Neural progenitor cell (in vitro differentiated cells): ENCODE results near the gene ZNF559. TPM values are rescaled to one million over a fixed set of nuclear protein-coding genes. Genes with fewer than 3 reads are reported as not detected.
A peak's percentile ranks its signal among the peaks of the same experiment; 100 is the strongest.

Experiments used
- DNase-seq: peaks from one replicate; pipeline ENCODE4 v3.0.0-alpha.2; 2016; ENCODE audit warnings: low spot score
- H2AFZ ChIP-seq: fragments of 200-600 bp; sonication (generic); replicated peaks from 2 replicates; pipeline ENCODE4 v1.6.1; 2016; ENCODE audit warnings: antibody characterized with exemption
- H3F3A ChIP-seq: fragments of 200-600 bp; sonication (generic); 2 replicates; pipeline ENCODE4 v1.6.1; 2016; ENCODE audit warnings: antibody characterized with exemption, low read depth
- H3K27ac ChIP-seq: fragments of 200-600 bp; sonication (generic); 2 replicates; pipeline ENCODE4 v1.5.1; 2016; ENCODE audit warnings: mild to moderate bottlenecking
- H3K27me3 ChIP-seq: fragments of 200-600 bp; sonication (generic); 2 replicates; pipeline ENCODE4 v1.6.1; 2016; ENCODE audit warnings: mild to moderate bottlenecking, moderate library complexity
- H3K36me3 ChIP-seq: fragments of 200-600 bp; sonication (generic); 2 replicates; pipeline ENCODE4 v1.5.1; 2016
- H3K4me1 ChIP-seq: fragments of 200-600 bp; sonication (generic); 2 replicates; pipeline ENCODE4 v1.6.1; 2016; ENCODE audit warnings: mixed run types
- H3K4me2 ChIP-seq: fragments of 200-600 bp; sonication (generic); 2 replicates; pipeline ENCODE4 v1.6.1; 2016
- H3K4me3 ChIP-seq: fragments of 200-600 bp; sonication (generic); 2 replicates; pipeline ENCODE4 v1.5.1; 2016
- H3K79me2 ChIP-seq: fragments of 200-600 bp; sonication (generic); 2 replicates; pipeline ENCODE4 v1.6.1; 2016; ENCODE audit warnings: low read depth
- H3K9ac ChIP-seq: fragments of 200-600 bp; sonication (generic); 2 replicates; pipeline ENCODE4 v1.6.1; 2016
- H3K9me3 ChIP-seq: fragments of 200-600 bp; sonication (generic); 2 replicates; pipeline ENCODE4 v1.5.1; 2016; ENCODE audit warnings: low read depth
- H4K20me1 ChIP-seq: fragments of 200-600 bp; sonication (generic); 2 replicates; pipeline ENCODE4 v1.6.1; 2016; ENCODE audit warnings: low read depth
- H3K27ac Mint-ChIP-seq: 3 replicates; pipeline ENCODE4 v1.8.0; 2021; ENCODE audit warnings: mixed read lengths
- H3K27me3 Mint-ChIP-seq: 2 replicates; pipeline ENCODE4 v1.8.0; 2022; ENCODE audit warnings: low read depth, mild to moderate bottlenecking, inconsistent platforms, moderate library complexity, mixed read lengths; ENCODE audit not compliant: insufficient read depth
- H3K36me3 Mint-ChIP-seq: 3 replicates; pipeline ENCODE4 v1.8.0; 2021; ENCODE audit warnings: mixed read lengths
- H3K4me1 Mint-ChIP-seq: 3 replicates; pipeline ENCODE4 v1.8.0; 2021; ENCODE audit warnings: mixed read lengths
- H3K4me3 Mint-ChIP-seq: 3 replicates; pipeline ENCODE4 v1.8.0; 2021; ENCODE audit warnings: mild to moderate bottlenecking, moderate library complexity, mixed read lengths
- H3K9me3 Mint-ChIP-seq: 3 replicates; pipeline ENCODE4 v1.8.0; 2020; ENCODE audit warnings: mixed read lengths
- CTCF ChIP-seq: fragments of 200-600 bp; sonication (generic); IDR thresholded peaks from 2 replicates; pipeline ENCODE4 v1.5.1; 2017; ENCODE audit warnings: antibody characterized with exemption, mild to moderate bottlenecking
- EZH2 ChIP-seq: fragments of 200-600 bp; sonication (generic); IDR thresholded peaks from 2 replicates; pipeline ENCODE4 v1.6.1; 2017; ENCODE audit warnings: antibody characterized with exemption, mild to moderate bottlenecking, moderate library complexity
- EZH2phosphoT487 ChIP-seq: fragments of 200-600 bp; sonication (generic); IDR thresholded peaks from 2 replicates; pipeline ENCODE4 v1.6.1; 2017; ENCODE audit warnings: antibody characterized with exemption
- total RNA-seq: library from RNA; depleted of rRNA; stranded (reverse); fragments of >200 nt; gene quantifications from 2 replicates; pipeline ENCODE4 v1.2.3, GENCODE V29; 2015; ENCODE audit warnings: low replicate concordance

The ZNF559 gene
- total RNA-seq, 1 donor from 2014 or later: 79.8 TPM

- peaks cover 15% of the 10 kb centered on the region for H3K36me3 Mint-ChIP-seq
- Histone ChIP-seq H3K27me3 (no peaks in the 10 kb centered on the region), H3K4me1 (peaks cover 5% of the 10 kb centered on the region), H4K20me1 (no peaks in the 10 kb centered on the region), H3K79me2 (peaks cover 16% of the 10 kb centered on the region), H2AFZ (peak within 1 kb of the TSS; percentile 95), H3K9ac (peak within 1 kb of the TSS; percentile 62), H3K27ac (peak within 1 kb of the TSS; percentile 61), H3K36me3 (no peaks in the 10 kb centered on the region), H3K9me3 (no peaks in the 10 kb centered on the region), H3K4me2 (peak within 1 kb of the TSS; percentile 77), H3F3A (peaks cover 20% of the 10 kb centered on the region), H3K4me3 (peak within 1 kb of the TSS; percentile 63)
- peak within 1 kb of the TSS; percentile 94 for H3K4me3 Mint-ChIP-seq
- peak within 1 kb of the TSS; percentile 96 for H3K27ac Mint-ChIP-seq
- H3K4me1 Mint-ChIP-seq: peaks cover 6% of the 10 kb centered on the region
- DNase-seq: peak; percentile 100
- peaks cover 9% of the 10 kb centered on the region for H3K27me3 Mint-ChIP-seq
- H3K9me3 Mint-ChIP-seq: peaks cover 56% of the 10 kb centered on the region
- TF ChIP-seq EZH2phosphoT487: no peak
- no peak for TF ChIP-seq EZH2
- no peak for TF ChIP-seq CTCF
These were observed 14.6 kb upstream of the ZNF559 start, which contains the start of gene ZNF699 for GRCh38 chr19:9309139-9309973. ZNF699 (minus strand) TSS chr19:9309838; CDS start chr19:9305119, 4,719 bp downstream.

- H3K4me1 Mint-ChIP-seq: peaks cover 6% of the 10 kb centered on the region
- peaks cover 10% of the 10 kb centered on the region for H3K36me3 Mint-ChIP-seq
- H3K27me3 ChIP-seq: no peaks in the 10 kb centered on the region
- no peak overlapping the region for H3K9ac ChIP-seq
- H3K4me3 ChIP-seq: peak overlapping the region; percentile 63
- H3K9me3 Mint-ChIP-seq: peaks cover 56% of the 10 kb centered on the region
- peaks cover 5% of the 10 kb centered on the region for H3K4me1 ChIP-seq
- peak overlapping the region; percentile 96 for H3K27ac Mint-ChIP-seq
- H3K4me3 Mint-ChIP-seq: peak overlapping the region; percentile 94
- H4K20me1 ChIP-seq: no peaks in the 10 kb centered on the region
- peaks cover 20% of the 10 kb centered on the region for H3F3A ChIP-seq
- H3K9me3 ChIP-seq: no peaks in the 10 kb centered on the region
- peaks cover 16% of the 10 kb centered on the region for H3K79me2 ChIP-seq
- peak overlapping the region; percentile 95 for H2AFZ ChIP-seq
- H3K27me3 Mint-ChIP-seq: peaks cover 9% of the 10 kb centered on the region
- H3K4me2 ChIP-seq: peak overlapping the region; percentile 77
- H3K27ac ChIP-seq: no peak overlapping the region
- no peaks in the 10 kb centered on the region for H3K36me3 ChIP-seq
- peak; percentile 98 for DNase-seq
- TF ChIP-seq EZH2phosphoT487 (no peak), CTCF (no peak), EZH2 (no peak)
These were observed 14.0 kb upstream of the ZNF559 start for GRCh38 chr19:9309974-9310446.

- Histone ChIP-seq H3K4me1 (peaks cover under 1% of the 10 kb centered on the region), H2AFZ (no peak overlapping the region), H3K9me3 (no peaks in the 10 kb centered on the region), H3K4me3 (no peak overlapping the region), H3K36me3 (no peaks in the 10 kb centered on the region), H3K27me3 (no peaks in the 10 kb centered on the region), H4K20me1 (no peaks in the 10 kb centered on the region), H3K4me2 (no peak overlapping the region), H3K79me2 (peaks cover under 1% of the 10 kb centered on the region), H3K9ac (no peak overlapping the region), H3F3A (peaks cover 16% of the 10 kb centered on the region), H3K27ac (no peak overlapping the region)
- H3K36me3 Mint-ChIP-seq: no peaks in the 10 kb centered on the region
- H3K4me1 Mint-ChIP-seq: peaks cover under 1% of the 10 kb centered on the region
- H3K9me3 Mint-ChIP-seq: peaks cover 55% of the 10 kb centered on the region
- no peak for TF ChIP-seq EZH2phosphoT487
- TF ChIP-seq EZH2: no peak
- no peak for TF ChIP-seq CTCF
- no peak overlapping the region for H3K4me3 Mint-ChIP-seq
- no peak overlapping the region for H3K27ac Mint-ChIP-seq
- no peak for DNase-seq
- peaks cover 11% of the 10 kb centered on the region for H3K27me3 Mint-ChIP-seq
These were observed 10.2 kb upstream of the ZNF559 start for GRCh38 chr19:9313756-9314155.
